ENCODE measurements around the gene JARID2. TPM values are rescaled to one million over a fixed set of nuclear protein-coding genes. Genes with fewer than 3 reads are reported as not detected.

The JARID2 gene
- total RNA-seq, 1 donor from 2014 or later, result 17.9 TPM

DNA sequence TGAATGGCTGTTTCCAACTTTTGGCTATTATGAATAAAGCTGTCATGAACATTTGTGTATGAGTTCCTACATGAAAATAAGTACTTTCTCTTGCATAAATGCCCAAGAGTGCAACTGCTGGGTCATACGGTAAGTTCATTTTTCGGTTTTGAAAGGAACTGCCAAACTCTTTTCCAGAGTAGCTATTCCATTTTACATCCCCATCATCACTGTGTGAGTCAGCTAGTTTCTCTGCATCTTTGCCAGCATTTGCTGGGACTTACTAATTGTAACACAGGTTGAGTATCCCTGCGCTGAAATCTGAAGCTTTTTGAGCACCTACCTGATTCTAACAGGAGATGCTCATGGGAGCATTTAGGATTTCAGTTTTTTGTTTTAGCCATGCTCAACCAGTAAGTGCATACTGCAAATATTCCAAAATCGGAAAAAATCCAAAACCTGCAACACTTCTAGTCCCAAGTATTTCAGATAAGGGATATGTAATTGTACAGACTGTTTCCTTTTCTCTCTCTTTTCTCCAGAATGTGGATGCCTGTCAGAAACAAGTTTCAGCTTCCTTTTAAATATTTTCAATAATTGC, 298.5 kb downstream of the JARID2 start:
- Histone ChIP-seq H3K4me1 (no peaks in the 10 kb centered on the region), H3K36me3 (no peaks in the 10 kb centered on the region), H3K27ac (no peak overlapping the region), H3K27me3 (no peaks in the 10 kb centered on the region), H3K4me3 (no peak overlapping the region), H3K9me3 (no peaks in the 10 kb centered on the region)
- TF ChIP-seq POLR2A (IDR thresholded peaks at IDR 0.05), result no peak
- intact Hi-C loops (cut with DNase I), result no loop called here
- DNase-seq (ENCODE audit: extremely low spot score in 2 of 2), result no peak

DNA sequence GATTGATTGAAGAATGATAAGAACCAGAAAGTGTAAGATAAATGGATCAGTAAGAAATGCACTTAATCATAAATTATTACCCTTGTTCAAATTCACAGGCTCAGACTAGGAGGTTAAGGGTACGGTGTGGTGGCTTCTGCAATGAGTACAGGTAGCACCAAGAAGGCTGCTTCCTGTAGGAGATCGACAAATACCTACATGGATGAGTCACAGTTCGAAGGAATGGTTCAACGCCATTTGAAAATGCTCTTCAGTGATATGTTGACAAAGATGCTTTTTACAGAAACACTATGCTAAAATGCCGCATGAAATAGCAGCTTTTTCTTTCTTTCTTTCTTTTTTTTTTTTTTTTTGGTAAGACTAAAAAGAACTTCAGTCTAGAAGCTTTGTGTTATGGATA, 300.7 kb downstream of the JARID2 start:
- H3K4me3 ChIP-seq, result no peak overlapping the region
- no peak for DNase-seq (ENCODE audit: extremely low spot score in 2 of 2)
- TF ChIP-seq, protein P1, sequence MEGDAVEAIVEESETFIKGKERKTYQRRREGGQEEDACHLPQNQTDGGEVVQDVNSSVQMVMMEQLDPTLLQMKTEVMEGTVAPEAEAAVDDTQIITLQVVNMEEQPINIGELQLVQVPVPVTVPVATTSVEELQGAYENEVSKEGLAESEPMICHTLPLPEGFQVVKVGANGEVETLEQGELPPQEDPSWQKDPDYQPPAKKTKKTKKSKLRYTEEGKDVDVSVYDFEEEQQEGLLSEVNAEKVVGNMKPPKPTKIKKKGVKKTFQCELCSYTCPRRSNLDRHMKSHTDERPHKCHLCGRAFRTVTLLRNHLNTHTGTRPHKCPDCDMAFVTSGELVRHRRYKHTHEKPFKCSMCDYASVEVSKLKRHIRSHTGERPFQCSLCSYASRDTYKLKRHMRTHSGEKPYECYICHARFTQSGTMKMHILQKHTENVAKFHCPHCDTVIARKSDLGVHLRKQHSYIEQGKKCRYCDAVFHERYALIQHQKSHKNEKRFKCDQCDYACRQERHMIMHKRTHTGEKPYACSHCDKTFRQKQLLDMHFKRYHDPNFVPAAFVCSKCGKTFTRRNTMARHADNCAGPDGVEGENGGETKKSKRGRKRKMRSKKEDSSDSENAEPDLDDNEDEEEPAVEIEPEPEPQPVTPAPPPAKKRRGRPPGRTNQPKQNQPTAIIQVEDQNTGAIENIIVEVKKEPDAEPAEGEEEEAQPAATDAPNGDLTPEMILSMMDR (IDR thresholded peaks at IDR 0.05), result no peak
- TF ChIP-seq POLR2AphosphoS5 (IDR thresholded peaks at IDR 0.05; ENCODE audit: insufficient read depth in 1 of 2, low read depth in 1 of 2) (no peak), POLR2A (IDR thresholded peaks at IDR 0.05) (no peak)
- no peaks in the 10 kb centered on the region for H3K36me3 ChIP-seq
- no peaks in the 10 kb centered on the region for H3K27me3 ChIP-seq
- intact Hi-C loops (cut with DNase I), result no loop called here
- no peaks in the 10 kb centered on the region for H3K9me3 ChIP-seq
- no peak overlapping the region for H3K27ac ChIP-seq
- H3K4me1 ChIP-seq, result no peaks in the 10 kb centered on the region

DNA sequence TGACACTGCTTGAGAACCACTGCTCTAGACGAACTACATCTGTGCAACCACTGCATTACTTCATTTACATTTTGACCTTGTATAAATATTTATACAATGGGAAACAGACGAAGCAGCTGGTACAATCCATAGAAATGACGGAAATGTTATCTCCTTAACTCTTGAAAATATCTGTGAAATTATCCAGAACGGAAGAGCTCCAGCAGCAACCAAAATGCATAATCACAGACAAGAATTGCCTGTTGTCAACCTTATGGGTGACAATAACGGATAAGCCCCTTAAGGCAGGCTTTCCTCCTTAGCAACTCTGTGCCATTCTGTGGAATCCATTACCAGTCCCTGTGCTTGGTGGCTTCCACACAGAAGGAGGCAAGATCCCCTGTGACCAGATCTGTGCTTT, 301.5 kb downstream of the JARID2 start:
- Histone ChIP-seq H3K9me3 (no peaks in the 10 kb centered on the region), H3K27ac (no peak overlapping the region), H3K36me3 (no peaks in the 10 kb centered on the region), H3K4me3 (no peak overlapping the region), H3K4me1 (peaks cover 6% of the 10 kb centered on the region), H3K27me3 (no peaks in the 10 kb centered on the region)
- DNase-seq (ENCODE audit: extremely low spot score in 2 of 2), result no peak
- intact Hi-C loops (cut with DNase I), result no loop called here
- no peak for TF ChIP-seq POLR2A (IDR thresholded peaks at IDR 0.05)
- TF ChIP-seq, protein P1 (IDR thresholded peaks at IDR 0.05), result no peak

DNA sequence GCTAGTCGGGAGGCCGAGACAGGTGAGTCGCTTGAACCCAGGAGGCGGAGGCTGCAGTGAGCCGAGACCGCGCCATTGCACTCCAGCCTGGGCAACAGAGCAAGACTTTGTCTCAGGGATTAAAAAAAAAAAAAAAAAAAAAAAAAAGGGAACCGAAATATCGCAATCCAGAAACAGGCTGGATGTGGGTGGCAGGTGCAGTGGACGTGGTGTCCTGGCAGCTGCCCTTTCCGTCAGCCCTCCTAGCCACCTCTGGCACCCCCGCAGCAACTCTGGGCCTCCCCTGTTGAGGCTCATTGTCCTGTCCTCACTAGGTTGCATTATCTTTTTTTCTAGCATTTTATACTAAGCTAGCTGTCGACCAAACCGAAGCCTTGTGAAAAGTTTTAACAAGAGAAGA, 303.5 kb downstream of the JARID2 start:
- no peak for DNase-seq (ENCODE audit: extremely low spot score in 2 of 2)
- no peaks in the 10 kb centered on the region for H3K36me3 ChIP-seq
- H3K27me3 ChIP-seq, result no peaks in the 10 kb centered on the region
- intact Hi-C loops (cut with DNase I), result no loop called here
- TF ChIP-seq, protein P1 (IDR thresholded peaks at IDR 0.05), result no peak
- TF ChIP-seq POLR2A (IDR thresholded peaks at IDR 0.05), result no peak
- no peak for TF ChIP-seq POLR2AphosphoS5 (IDR thresholded peaks at IDR 0.05; ENCODE audit: insufficient read depth in 1 of 2, low read depth in 1 of 2)
- H3K27ac ChIP-seq, result no peak overlapping the region
- H3K4me1 ChIP-seq, result peaks cover 14% of the 10 kb centered on the region
- no peaks in the 10 kb centered on the region for H3K9me3 ChIP-seq
- H3K4me3 ChIP-seq, result no peak overlapping the region

DNA sequence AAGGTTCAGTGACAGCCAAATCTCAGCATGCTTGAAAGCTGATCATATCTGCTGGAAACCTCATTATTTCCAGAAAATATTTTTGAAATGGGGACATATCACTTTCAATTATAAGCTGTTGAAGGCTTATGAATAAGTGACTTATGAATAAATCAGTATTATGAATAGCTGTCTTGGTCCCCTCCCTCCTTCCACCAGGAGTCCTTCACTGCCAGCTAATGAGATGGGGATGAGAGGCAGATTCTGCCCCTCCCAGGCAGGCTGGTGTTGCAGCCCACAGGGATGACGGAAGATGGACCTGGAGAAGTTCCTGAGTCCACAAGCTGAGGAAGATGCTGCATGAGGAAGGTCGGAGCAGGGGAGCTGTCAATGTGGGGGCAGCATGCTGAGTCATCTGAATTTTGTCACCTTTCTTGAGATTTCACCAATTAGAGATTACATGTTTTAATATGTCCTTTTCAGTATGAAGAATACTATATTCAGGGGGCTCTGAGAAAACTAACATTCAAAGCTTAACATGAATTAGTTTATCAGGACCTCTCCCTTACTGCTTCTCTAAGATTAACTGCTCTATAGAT, 304.8 kb downstream of the JARID2 start:
- no peak for TF ChIP-seq POLR2AphosphoS5 (IDR thresholded peaks at IDR 0.05; ENCODE audit: insufficient read depth in 1 of 2, low read depth in 1 of 2)
- TF ChIP-seq, protein P1 (IDR thresholded peaks at IDR 0.05), result no peak
- TF ChIP-seq POLR2A (IDR thresholded peaks at IDR 0.05), result no peak
- Histone ChIP-seq H3K27ac (no peak overlapping the region), H3K27me3 (no peaks in the 10 kb centered on the region), H3K36me3 (no peaks in the 10 kb centered on the region), H3K9me3 (no peaks in the 10 kb centered on the region), H3K4me3 (no peak overlapping the region), H3K4me1 (peaks cover 14% of the 10 kb centered on the region)
- DNase-seq (ENCODE audit: extremely low spot score in 2 of 2), result no peak
- intact Hi-C loops (cut with DNase I), result loop anchor here (5.0 kb wide), 1 partner anchor 1568 kb away; no protein-coding TSS in a partner anchor
